Smooth muscle cell (in vitro differentiated cells): ENCODE data around the gene CACFD1. TPM values are rescaled to one million over a fixed set of nuclear protein-coding genes. Genes with fewer than 3 reads are reported as not detected.

Experiments used
- DNase-seq: peaks from one replicate; lab custom pipeline; 2025; ENCODE audit not compliant: unreplicated experiment; lab: John Stamatoyannopoulos, UW
- H2AFZ ChIP-seq: fragments of 200-600 bp; sonication (generic); 2 replicates; pipeline ENCODE4 v1.6.0; 2016; ENCODE audit warnings: antibody characterized with exemption, low read depth, mild to moderate bottlenecking
- H3F3A ChIP-seq: fragments of 200-600 bp; sonication (generic); 2 replicates; pipeline ENCODE4 v1.6.0; 2017; ENCODE audit warnings: antibody characterized with exemption, low read depth
- H3K27ac ChIP-seq: fragments of 200-600 bp; sonication (generic); 2 replicates; pipeline ENCODE4 v1.5.1; 2016; ENCODE audit warnings: low read depth, mild to moderate bottlenecking
- H3K27me3 ChIP-seq: fragments of 200-600 bp; sonication (generic); 2 replicates; pipeline ENCODE4 v1.6.1; 2016; ENCODE audit warnings: low read depth, mild to moderate bottlenecking
- H3K36me3 ChIP-seq: fragments of 200-600 bp; sonication (generic); 2 replicates; pipeline ENCODE4 v1.5.1; 2016; ENCODE audit warnings: low read depth
- H3K4me1 ChIP-seq: fragments of 200-600 bp; sonication (generic); 2 replicates; pipeline ENCODE4 v1.5.1; 2016; ENCODE audit warnings: low read depth
- H3K4me2 ChIP-seq: fragments of 200-600 bp; sonication (generic); 2 replicates; pipeline ENCODE4 v1.6.0; 2016; ENCODE audit warnings: mild to moderate bottlenecking
- H3K4me3 ChIP-seq: fragments of 200-600 bp; sonication (generic); 2 replicates; pipeline ENCODE4 v1.5.1; 2016; ENCODE audit warnings: mild to moderate bottlenecking
- H3K79me2 ChIP-seq: fragments of 200-600 bp; sonication (generic); 2 replicates; pipeline ENCODE4 v1.6.0; 2016; ENCODE audit warnings: low read depth, mild to moderate bottlenecking
- H3K9ac ChIP-seq: fragments of 200-600 bp; sonication (generic); 2 replicates; pipeline ENCODE4 v1.6.0; 2016; ENCODE audit warnings: low read depth
- H3K9me3 ChIP-seq: fragments of 200-600 bp; sonication (generic); replicated peaks from 2 replicates; pipeline ENCODE4 v1.5.1; 2016; ENCODE audit warnings: low read depth
- H4K20me1 ChIP-seq: fragments of 200-600 bp; sonication (generic); 2 replicates; pipeline ENCODE4 v1.6.0; 2016; ENCODE audit warnings: low read depth
- CTCF ChIP-seq: fragments of 200-600 bp; sonication (generic); IDR thresholded peaks from 2 replicates; pipeline ENCODE4 v1.5.1; 2017; ENCODE audit warnings: borderline replicate concordance, mild to moderate bottlenecking, antibody characterized with exemption; ENCODE audit not compliant: insufficient read depth, poor library complexity, severe bottlenecking
- WGBS: methylation state at CpG from one replicate; pipeline ENCODE4 v1.1.7; 2016; ENCODE audit warnings: low lambda C conversion rate; 5-methylcytosine and 5-hydroxymethylcytosine counted together
- polyA plus RNA-seq: library from polyadenylated mRNA; unstranded; fragments of >200 nt; fragmentation: Nextera tagmentation; extraction: Ambion mirVana; gene quantifications from 2 replicates; pipeline ENCODE4 v1.2.1, GENCODE V29; 2016
- total RNA-seq: library from RNA; depleted of rRNA; stranded (reverse); fragments of >200 nt; gene quantifications from 2 replicates; pipeline ENCODE4 v1.2.3, GENCODE V29; 2014

Gene CACFD1
- 5.8 and 8.9 TPM in 2 replicates for total RNA-seq
- 22.8 and 27.1 TPM in 2 replicates for polyA plus RNA-seq

GRCh38 chr9:133459476-133460404, at the start of gene CACFD1:
Gene CACFD1, plus strand, starts transcription at chr9:133459978. Its CDS starts 89 bp downstream, at chr9:133460067.
- WGBS: under 1% methylated on average over 46 of the region's 86 CpGs
- Histone ChIP-seq H3K27ac (peak within 1 kb of the TSS; percentile 79), H3K4me1 (peaks cover 12% of the 10 kb centered on the region), H3K79me2 (no peaks in the 10 kb centered on the region), H3K9ac (peak within 1 kb of the TSS; percentile 92), H3K9me3 (no peaks in the 10 kb centered on the region), H3K27me3 (no peaks in the 10 kb centered on the region), H3K36me3 (no peaks in the 10 kb centered on the region), H3K4me2 (peak within 1 kb of the TSS; percentile 91), H3K4me3 (peak within 1 kb of the TSS; percentile 89), H2AFZ (peak within 1 kb of the TSS; percentile 89), H3F3A (no peaks in the 10 kb centered on the region), H4K20me1 (peaks cover 27% of the 10 kb centered on the region)
- peak; percentile 98 for DNase-seq
- no peak for TF ChIP-seq CTCF

- DNase-seq: no peak
- peaks cover 4% of the 10 kb centered on the region for H3F3A ChIP-seq
- H3K4me1 ChIP-seq: peaks cover 18% of the 10 kb centered on the region
- H3K4me2 ChIP-seq: no peak overlapping the region
- 94% methylated on average over 1 of the region's 1 CpG for WGBS
- no peak for TF ChIP-seq CTCF
- H3K9ac ChIP-seq: no peak overlapping the region
- H3K4me3 ChIP-seq: no peak overlapping the region
- no peaks in the 10 kb centered on the region for H3K27me3 ChIP-seq
- H2AFZ ChIP-seq: no peak overlapping the region
- H3K79me2 ChIP-seq: peaks cover 42% of the 10 kb centered on the region
- H3K36me3 ChIP-seq: peaks cover 4% of the 10 kb centered on the region
- no peaks in the 10 kb centered on the region for H3K9me3 ChIP-seq
- no peak overlapping the region for H3K27ac ChIP-seq
- no peaks in the 10 kb centered on the region for H4K20me1 ChIP-seq
Observed at GRCh38 chr9:133415170-133415569, 44.6 kb upstream of the CACFD1 start.

DNA sequence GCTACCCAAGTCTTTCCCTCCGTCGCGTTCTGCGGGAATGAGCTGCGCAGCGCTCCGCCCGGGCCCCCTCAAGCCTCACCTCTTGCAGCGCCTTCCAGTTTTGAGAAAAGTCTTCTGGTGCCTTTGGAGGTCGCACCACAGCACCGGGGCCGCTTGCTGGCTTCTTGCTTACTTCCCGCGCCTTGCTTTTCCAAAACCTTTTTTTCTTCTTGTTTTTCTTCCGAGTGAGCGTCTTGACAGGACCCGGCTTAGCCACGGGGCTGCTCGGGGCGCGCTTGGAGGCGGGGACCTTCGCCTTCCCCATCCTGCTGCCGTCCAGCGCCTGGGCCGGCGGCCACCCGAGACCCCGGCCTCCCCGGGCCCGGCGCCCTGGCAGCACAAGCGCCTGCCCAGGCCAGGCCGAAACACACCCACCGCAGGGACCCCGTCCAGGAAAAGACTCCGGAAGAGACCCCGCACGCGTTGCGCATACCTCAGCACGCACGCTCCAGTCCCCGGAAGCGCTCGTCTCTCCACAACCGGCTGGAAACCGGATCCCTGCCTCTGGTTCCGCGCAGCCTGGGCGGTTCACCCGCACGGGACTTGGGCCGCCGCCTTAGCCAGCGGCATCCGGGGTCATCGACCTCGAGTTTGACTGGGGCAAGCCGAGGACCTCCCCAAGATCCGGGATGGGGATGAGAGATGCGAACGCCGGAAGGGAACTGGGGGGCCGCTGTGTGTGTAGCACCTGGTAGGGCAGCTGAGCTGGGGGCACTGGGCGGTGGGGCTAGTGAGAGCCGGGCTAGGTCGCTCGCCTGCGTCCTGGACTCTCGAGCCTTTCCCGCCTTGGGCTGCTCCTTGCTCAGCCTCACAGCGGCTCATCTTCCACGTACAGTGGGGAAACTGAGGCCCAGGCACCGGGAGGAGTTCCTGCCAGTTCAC, 42.0 kb upstream of the CACFD1 start, which contains the start of gene REXO4:
Gene REXO4 (minus strand): TSS at position 470 of the 921 bp plus-strand sequence. CDS start 166 bp downstream, at position 304.
- TF ChIP-seq CTCF: no peak
- Histone ChIP-seq H3K36me3 (no peaks in the 10 kb centered on the region), H3F3A (peaks cover 4% of the 10 kb centered on the region), H3K9me3 (no peaks in the 10 kb centered on the region), H3K4me1 (peaks cover 18% of the 10 kb centered on the region), H3K79me2 (peaks cover 42% of the 10 kb centered on the region), H3K4me2 (peak within 1 kb of the TSS; percentile 97), H3K4me3 (peak within 1 kb of the TSS; percentile 95), H4K20me1 (no peaks in the 10 kb centered on the region), H3K27me3 (no peaks in the 10 kb centered on the region), H3K9ac (peak within 1 kb of the TSS; percentile 85), H3K27ac (peak within 1 kb of the TSS; percentile 61), H2AFZ (peak within 1 kb of the TSS; percentile 78)
- peak; percentile 60 for DNase-seq
- WGBS: under 1% methylated on average over 61 of the region's 75 CpGs
